Peyer's patch (tissue), 4 donors: ENCODE measurements around the gene SCO1.

ENCODE experiments used
- POLR2A ChIP-seq, 2 donors: fragments of 450-650 bp; IDR thresholded peaks; one replicate each; pipeline ENCODE4 v1.5.1; 2017; ENCODE audit warnings: antibody characterized with exemption in 2 of 2, mild to moderate bottlenecking in 2 of 2, moderate library complexity in 2 of 2
- TF ChIP-seq, protein P1 (sequence below), 6 experiments: fragments of 450-650 bp in 4 of 6; fragments of 200-600 bp in 2 of 6; sonication (generic) in 1 of 6; IDR thresholded peaks; one replicate each; pipeline ENCODE4 v1.5.1; 2017 to 2019; ENCODE audit warnings: antibody characterized with exemption in 6 of 6, mild to moderate bottlenecking in 3 of 6, moderate library complexity in 1 of 6

DNA sequence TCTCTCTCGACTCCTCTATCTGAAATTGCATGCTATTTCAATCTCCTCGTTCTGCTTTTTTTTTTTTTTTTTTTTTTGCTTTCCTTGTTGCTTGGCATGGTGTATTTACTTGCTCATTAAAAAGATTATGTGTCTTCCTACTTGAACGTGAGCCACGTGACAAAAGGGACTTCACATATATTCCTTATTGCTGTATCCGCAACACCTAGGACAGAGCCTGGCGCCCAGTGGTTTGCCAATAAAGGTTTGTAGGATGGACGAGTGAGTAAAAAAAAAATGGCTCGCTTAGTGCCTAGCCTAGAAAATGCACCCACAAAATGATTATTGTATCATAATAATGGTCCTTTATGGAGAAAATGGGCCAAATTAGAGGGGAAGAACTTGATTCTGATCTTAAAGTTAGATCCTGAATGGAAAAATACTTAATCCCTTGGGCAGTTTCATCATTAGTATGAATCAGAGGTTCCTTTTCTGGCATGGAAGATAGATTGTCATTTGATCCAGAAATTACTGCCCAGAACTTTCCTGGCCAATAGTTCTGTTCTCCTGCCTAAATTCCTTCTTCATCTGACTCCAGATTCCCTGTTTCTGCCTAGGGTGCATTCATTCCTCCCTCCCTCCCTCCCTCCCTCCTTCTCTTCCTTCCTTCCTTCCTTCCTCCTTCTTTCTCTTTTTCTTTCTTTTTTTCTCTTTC lies 46.1 kb upstream of the SCO1 start:
- TF ChIP-seq, protein P1, sequence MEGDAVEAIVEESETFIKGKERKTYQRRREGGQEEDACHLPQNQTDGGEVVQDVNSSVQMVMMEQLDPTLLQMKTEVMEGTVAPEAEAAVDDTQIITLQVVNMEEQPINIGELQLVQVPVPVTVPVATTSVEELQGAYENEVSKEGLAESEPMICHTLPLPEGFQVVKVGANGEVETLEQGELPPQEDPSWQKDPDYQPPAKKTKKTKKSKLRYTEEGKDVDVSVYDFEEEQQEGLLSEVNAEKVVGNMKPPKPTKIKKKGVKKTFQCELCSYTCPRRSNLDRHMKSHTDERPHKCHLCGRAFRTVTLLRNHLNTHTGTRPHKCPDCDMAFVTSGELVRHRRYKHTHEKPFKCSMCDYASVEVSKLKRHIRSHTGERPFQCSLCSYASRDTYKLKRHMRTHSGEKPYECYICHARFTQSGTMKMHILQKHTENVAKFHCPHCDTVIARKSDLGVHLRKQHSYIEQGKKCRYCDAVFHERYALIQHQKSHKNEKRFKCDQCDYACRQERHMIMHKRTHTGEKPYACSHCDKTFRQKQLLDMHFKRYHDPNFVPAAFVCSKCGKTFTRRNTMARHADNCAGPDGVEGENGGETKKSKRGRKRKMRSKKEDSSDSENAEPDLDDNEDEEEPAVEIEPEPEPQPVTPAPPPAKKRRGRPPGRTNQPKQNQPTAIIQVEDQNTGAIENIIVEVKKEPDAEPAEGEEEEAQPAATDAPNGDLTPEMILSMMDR (IDR thresholded peaks at IDR 0.05), result no peak
- no peak for TF ChIP-seq POLR2A (IDR thresholded peaks at IDR 0.05)
